Panc1 (cell line): ENCODE data around the gene PCDH15. TPM values are rescaled to one million over a fixed set of nuclear protein-coding genes. Genes with fewer than 3 reads are reported as not detected.

Source experiments
- ATAC-seq: fragments of 200-7000 bp; cut with Tn5 transposase; 2 replicates; pipeline ENCODE4 v1.9.1; 2020; ENCODE audit warnings: mild to moderate bottlenecking, moderate library complexity
- BruUV-seq: library from RNA; stranded (reverse); fragments of 400-500 nt; replicated peaks from 2 replicates; lab custom pipeline; 2021; lab: Mats Ljungman, UMichigan
- CTCF ChIA-PET: fragments of 300-600 bp; sonication (Branson Sonifier 250); formaldehyde crosslinking; loops from one replicate; lab custom pipeline; 2022; ENCODE audit warnings: antibody characterized with exemption; lab: Charles Lee
- POLR2A ChIA-PET: fragments of 300-600 bp; sonication (Branson Sonifier 250); formaldehyde crosslinking; loops from one replicate; lab custom pipeline; 2022; ENCODE audit warnings: antibody characterized with exemption; lab: Charles Lee
- DNase-seq: peaks from one replicate; pipeline ENCODE4 v3.0.0-alpha.2; 2010; ENCODE audit warnings: low read depth, low spot score
- H3K27ac ChIP-seq: 2 replicates; pipeline ENCODE4 v1.5.1; 2011; ENCODE audit warnings: mild to moderate bottlenecking, low read length, inconsistent platforms
- H3K27me3 ChIP-seq: fragments of 200-500 bp; sonication (Bioruptor generic); 2 replicates; pipeline ENCODE4 v1.6.0; 2014; ENCODE audit warnings: low read length, inconsistent platforms; ENCODE audit not compliant: control insufficient read depth, insufficient read depth
- H3K36me3 ChIP-seq: fragments of 200-500 bp; sonication (Bioruptor generic); 2 replicates; pipeline ENCODE4 v1.5.1; 2014; ENCODE audit warnings: inconsistent platforms, mild to moderate bottlenecking, low read length, moderate library complexity; ENCODE audit not compliant: control insufficient read depth, insufficient read depth
- H3K4me1 ChIP-seq: 2 replicates; pipeline ENCODE4 v1.5.1; 2011; ENCODE audit warnings: inconsistent platforms, mild to moderate bottlenecking, low read length, moderate library complexity; ENCODE audit not compliant: control insufficient read depth, insufficient read depth
- H3K4me3 ChIP-seq, 2 experiments: 2 replicates each; pipeline ENCODE4 v1.5.1; 2011 to 2012; ENCODE audit warnings: low read depth in 2 of 2, low read length in 2 of 2, mild to moderate bottlenecking in 2 of 2, inconsistent platforms in 1 of 2, moderate library complexity in 1 of 2
- H3K9me3 ChIP-seq: fragments of 200-500 bp; sonication (Bioruptor generic); 2 replicates; pipeline ENCODE4 v1.5.1; 2014; ENCODE audit warnings: low read depth, mild to moderate bottlenecking, inconsistent platforms, low read length, moderate library complexity; ENCODE audit not compliant: control insufficient read depth, insufficient read depth
- CTCF ChIP-seq: fragments of 450-650 bp; IDR thresholded peaks from 2 replicates; pipeline ENCODE4 v1.5.1; 2017; ENCODE audit warnings: mild to moderate bottlenecking
- POLR2AphosphoS5 ChIP-seq: IDR thresholded peaks from 2 replicates; pipeline ENCODE4 v1.6.1; 2012; ENCODE audit warnings: mild to moderate bottlenecking, low read depth, low read length, moderate library complexity
- REST ChIP-seq, 2 experiments: IDR thresholded peaks; 2 replicates each; pipeline ENCODE4 v1.6.1; 2011 to 2012; ENCODE audit warnings: low read depth in 2 of 2, control low read depth in 1 of 2, low read length in 1 of 2, mild to moderate bottlenecking in 1 of 2, moderate library complexity in 1 of 2; ENCODE audit not compliant: insufficient read depth in 1 of 2
- SIN3A ChIP-seq: IDR thresholded peaks from 2 replicates; pipeline ENCODE4 v1.6.1; 2012; ENCODE audit warnings: low read depth, mild to moderate bottlenecking, low read length, moderate library complexity, borderline replicate concordance; ENCODE audit not compliant: insufficient read depth
- TCF7L2 ChIP-seq: IDR thresholded peaks from 2 replicates; pipeline ENCODE4 v1.6.1; 2011; ENCODE audit warnings: mild to moderate bottlenecking, low read depth, low read length, inconsistent platforms
- in situ Hi-C: cut with HindIII; loops from 2 replicates; pipeline ENCODE4 v1.10.0; 2016; ENCODE audit warnings: low sequenced_read_pairs, low pct_unique_long_range_greater_than_20kb
- intact Hi-C: fragments of 100-400 bp; cut with micrococcal nuclease; formaldehyde crosslinking; loops from one replicate; pipeline ENCODE4 v1.10.0; 2022; ENCODE audit not compliant: unreplicated experiment
- total RNA-seq: library from RNA; stranded (reverse); gene quantifications from one replicate; pipeline ENCODE4 v1.2.1, GENCODE V29; 2021; ENCODE audit not compliant: unreplicated experiment

Gene PCDH15
- total RNA-seq, 1 experiment from 2014 or later: 0.18 TPM

- H3K4me3 ChIP-seq: no peak overlapping the region
- TF ChIP-seq REST (IDR thresholded peaks at IDR 0.05; ENCODE audit: insufficient read depth in 1 of 2, low read depth in 2 of 2, low read length in 1 of 2) (no peak), TCF7L2 (no peak), SIN3A (no peak), CTCF (no peak), POLR2AphosphoS5 (no peak)
- DNase-seq (no peak), ATAC-seq (no peak)
- no peaks in the 10 kb centered on the region for H3K36me3 ChIP-seq
- no peaks in the 10 kb centered on the region for H3K9me3 ChIP-seq
- ChIA-PET CTCF (no interaction called here), POLR2A (no interaction called here)
- no peaks in the 10 kb centered on the region for H3K4me1 ChIP-seq
- intact Hi-C loops (no loop called here), in situ Hi-C loops (no loop called here)
- H3K27me3 ChIP-seq: no peaks in the 10 kb centered on the region
- BruUV-seq: no TSS peak
- H3K27ac ChIP-seq: no peak overlapping the region
Measured at GRCh38 chr10:54772468-54773122, 28.4 kb downstream of the PCDH15 start.

- no TSS peak for BruUV-seq
- DNase-seq (no peak), ATAC-seq (no peak)
- intact Hi-C loops (no loop called here), in situ Hi-C loops (no loop called here)
- H3K27ac ChIP-seq: no peak overlapping the region
- no peaks in the 10 kb centered on the region for H3K9me3 ChIP-seq
- ChIA-PET POLR2A (no interaction called here), CTCF (no interaction called here)
- H3K36me3 ChIP-seq: no peaks in the 10 kb centered on the region
- no peaks in the 10 kb centered on the region for H3K27me3 ChIP-seq
- no peaks in the 10 kb centered on the region for H3K4me1 ChIP-seq
- no peak overlapping the region for H3K4me3 ChIP-seq
- TF ChIP-seq TCF7L2: no peak
- no peak for TF ChIP-seq SIN3A
- TF ChIP-seq POLR2AphosphoS5: no peak
- TF ChIP-seq CTCF: no peak
- TF ChIP-seq REST (IDR thresholded peaks at IDR 0.05; ENCODE audit: insufficient read depth in 1 of 2, low read depth in 2 of 2, low read length in 1 of 2): no peak
Measured at GRCh38 chr10:54769051-54769450, 32.0 kb downstream of the PCDH15 start.
